Tibial nerve (tissue), 4 donors: ENCODE results near the gene SLC10A7. TPM values are rescaled to one million over a fixed set of nuclear protein-coding genes. Genes with fewer than 3 reads are reported as not detected.

Experiments
- DNase-seq, 2 donors: peaks; one replicate each; pipeline ENCODE4 v3.0.0-alpha.2; 2019; ENCODE audit warnings: low spot score in 2 of 2
- H3K27ac ChIP-seq, 4 donors: fragments of 200-600 bp; sonication (generic) in 3 of 4; one replicate each; pipeline ENCODE4 v1.5.1; 2017 to 2019; ENCODE audit warnings: mild to moderate bottlenecking in 1 of 4
- H3K27me3 ChIP-seq, 2 donors: fragments of 200-600 bp; sonication (generic) in 1 of 2; one replicate each; pipeline versions ENCODE4 v1.5.1 to v1.6.0; 2017 to 2019
- H3K36me3 ChIP-seq, 3 donors: fragments of 200-600 bp; sonication (generic); one replicate each; pipeline ENCODE4 v1.5.1; 2018 to 2019
- H3K4me1 ChIP-seq, 4 donors: fragments of 200-600 bp; sonication (generic) in 3 of 4; one replicate each; pipeline ENCODE4 v1.5.1; 2017 to 2019
- H3K4me3 ChIP-seq, 4 donors: fragments of 200-600 bp; sonication (generic) in 3 of 4; one replicate each; pipeline ENCODE4 v1.5.1; 2017 to 2019; ENCODE audit warnings: mild to moderate bottlenecking in 1 of 4, moderate library complexity in 1 of 4
- H3K9me3 ChIP-seq, 4 donors: fragments of 200-600 bp; sonication (generic) in 3 of 4; one replicate each; pipeline ENCODE4 v1.5.1; 2017 to 2019
- CTCF ChIP-seq, 5 experiments: fragments of 200-600 bp in 3 of 5; fragments of 450-650 bp in 2 of 5; sonication (generic) in 3 of 5; IDR thresholded peaks; one replicate each; pipeline ENCODE4 v1.5.1; 2016 to 2019; ENCODE audit warnings: antibody characterized with exemption in 5 of 5, mild to moderate bottlenecking in 3 of 5, moderate library complexity in 2 of 5
- EP300 ChIP-seq, 2 donors: sonication (generic); formaldehyde crosslinking; IDR thresholded peaks; one replicate each; pipeline ENCODE4 v1.6.1; 2017; ENCODE audit warnings: antibody characterized with exemption in 2 of 2, mild to moderate bottlenecking in 1 of 2
- POLR2A ChIP-seq, 2 donors: fragments of 450-650 bp; IDR thresholded peaks; one replicate each; pipeline ENCODE4 v1.6.1; 2017; ENCODE audit warnings: antibody characterized with exemption in 2 of 2, mild to moderate bottlenecking in 2 of 2, moderate library complexity in 2 of 2
- WGBS, 2 donors: methylation state at CpG; one replicate each; pipeline ENCODE4 v1.1.5; 2018; 5-methylcytosine and 5-hydroxymethylcytosine counted together
- total RNA-seq, 4 donors: library from RNA; depleted of rRNA; stranded (reverse); fragments of >200 nt; gene quantifications; one replicate each; pipeline ENCODE4 v1.1.0, GENCODE V29; 2016

Gene SLC10A7
- total RNA-seq, 4 donors from 2014 or later: 9.8 to 13.8 (median 11.9) TPM

GRCh38 chr4:146315184-146315583 is 206.6 kb downstream of the SLC10A7 start:
- no peak overlapping the region for H3K4me3 ChIP-seq
- no peak overlapping the region for H3K27ac ChIP-seq
- no peaks in the 10 kb centered on the region for H3K4me1 ChIP-seq
- 91 to 98% methylated on average over 1 of the region's 1 CpG for WGBS, 2 donors
- no peak for TF ChIP-seq CTCF (IDR thresholded peaks at IDR 0.05)
- no peak for TF ChIP-seq EP300 (IDR thresholded peaks at IDR 0.05)
- no peak for TF ChIP-seq POLR2A (IDR thresholded peaks at IDR 0.05)
- H3K9me3 ChIP-seq: no peaks in the 10 kb centered on the region
- no peaks in the 10 kb centered on the region for H3K36me3 ChIP-seq
- DNase-seq: no peak
- H3K27me3 ChIP-seq: no peaks in the 10 kb centered on the region

GRCh38 chr4:146311238-146311970 is 210.3 kb downstream of the SLC10A7 start:
- no peaks in the 10 kb centered on the region for H3K27me3 ChIP-seq
- TF ChIP-seq EP300 (IDR thresholded peaks at IDR 0.05): no peak
- no peak for TF ChIP-seq CTCF (IDR thresholded peaks at IDR 0.05)
- TF ChIP-seq POLR2A (IDR thresholded peaks at IDR 0.05): no peak
- H3K4me1 ChIP-seq: peaks cover 0 to 8% (median 0%) of the 10 kb centered on the region in 4 donors
- H3K4me3 ChIP-seq: no peak overlapping the region
- no peak for DNase-seq
- no peaks in the 10 kb centered on the region for H3K36me3 ChIP-seq
- H3K9me3 ChIP-seq: no peaks in the 10 kb centered on the region
- 69% methylated on average over 3 of the region's 3 CpGs for WGBS, 2 donors
- H3K27ac ChIP-seq: no peak overlapping the region

- Histone ChIP-seq H3K36me3 (peaks cover 0 to 4% (median 0%) of the 10 kb centered on the region in 3 donors), H3K27ac (no peak overlapping the region), H3K27me3 (no peaks in the 10 kb centered on the region), H3K9me3 (no peaks in the 10 kb centered on the region), H3K4me1 (peaks cover 0 to 8% (median 0%) of the 10 kb centered on the region in 4 donors), H3K4me3 (no peak overlapping the region)
- no peak for TF ChIP-seq CTCF (IDR thresholded peaks at IDR 0.05)
- no peak for TF ChIP-seq POLR2A (IDR thresholded peaks at IDR 0.05)
- no peak for TF ChIP-seq EP300 (IDR thresholded peaks at IDR 0.05)
- DNase-seq: no peak
Observed at GRCh38 chr4:146310319-146311021, 211.3 kb downstream of the SLC10A7 start.

GRCh38 chr4:146308951-146309350 is 212.8 kb downstream of the SLC10A7 start:
- H3K27ac ChIP-seq: no peak overlapping the region
- DNase-seq: no peak
- TF ChIP-seq CTCF (IDR thresholded peaks at IDR 0.05): no peak
- no peaks in the 10 kb centered on the region for H3K9me3 ChIP-seq
- H3K36me3 ChIP-seq: peaks cover 0 to 10% (median 0%) of the 10 kb centered on the region in 3 donors
- 41 to 55% methylated on average over 5 of the region's 5 CpGs for WGBS, 2 donors
- H3K27me3 ChIP-seq: no peaks in the 10 kb centered on the region
- no peak overlapping the region for H3K4me3 ChIP-seq
- H3K4me1 ChIP-seq: peaks cover 0 to 8% (median 0%) of the 10 kb centered on the region in 4 donors

GRCh38 chr4:146302822-146303221 is 218.9 kb downstream of the SLC10A7 start:
- H3K4me3 ChIP-seq: no peak overlapping the region
- peaks cover 0 to 10% (median 0%) of the 10 kb centered on the region in 3 donors for H3K36me3 ChIP-seq
- no peak for TF ChIP-seq CTCF (IDR thresholded peaks at IDR 0.05)
- TF ChIP-seq EP300 (IDR thresholded peaks at IDR 0.05): no peak
- no peak for TF ChIP-seq POLR2A (IDR thresholded peaks at IDR 0.05)
- no peak for DNase-seq
- H3K27ac ChIP-seq: no peak overlapping the region
- WGBS, 2 donors: 88 to 93% methylated on average over 2 of the region's 2 CpGs
- no peaks in the 10 kb centered on the region for H3K9me3 ChIP-seq
- H3K4me1 ChIP-seq: no peaks in the 10 kb centered on the region
- H3K27me3 ChIP-seq: no peaks in the 10 kb centered on the region
